ENCODE data around the gene ASB14.

Gene ASB14

DNA sequence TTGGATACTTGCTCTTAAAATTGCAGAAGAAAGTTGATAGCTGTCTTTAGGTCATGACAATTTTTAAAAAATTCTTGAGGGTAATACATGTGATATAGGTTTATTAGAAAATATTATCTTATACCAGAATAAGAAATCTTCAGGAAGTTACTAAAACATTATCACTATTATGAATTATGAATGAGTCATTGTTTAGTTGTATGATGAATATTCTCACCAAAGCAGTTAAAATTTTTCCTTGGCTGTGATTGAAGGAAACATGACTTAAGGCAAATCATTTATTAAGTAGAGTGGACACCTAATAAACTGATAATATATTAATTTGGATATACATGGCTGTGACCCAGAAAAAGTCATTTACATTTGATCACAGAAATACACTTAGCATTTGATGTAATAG lies 34.8 kb downstream of the ASB14 start:
- DNase-seq, result no peak

GRCh38 chr3:57256844-57257243 lies 35.6 kb downstream of the ASB14 start:
- DNase-seq, result no peak

DNA sequence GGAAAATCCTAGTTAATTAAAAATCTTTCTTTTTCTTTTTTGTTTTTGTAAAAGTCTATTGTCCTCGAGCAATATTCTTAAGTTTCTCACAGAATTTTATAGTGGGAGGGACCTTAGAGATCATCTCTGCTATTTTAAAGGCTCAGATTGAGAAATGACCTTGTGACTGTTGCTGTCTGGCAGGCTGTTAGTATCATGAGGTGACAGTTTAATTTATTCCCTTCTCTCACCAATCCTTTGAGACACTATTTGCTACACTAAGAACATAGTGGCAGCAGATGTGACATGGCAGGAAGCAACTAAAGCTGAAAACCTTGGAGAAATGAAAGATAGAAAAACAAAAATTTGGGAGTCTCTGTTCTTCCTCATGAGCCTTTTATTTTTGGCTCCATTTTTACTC lies 40.1 kb downstream of the ASB14 start:
- no peak for DNase-seq

GRCh38 chr3:57244946-57245345 lies 47.5 kb downstream of the ASB14 start:
- no peak for DNase-seq

DNA sequence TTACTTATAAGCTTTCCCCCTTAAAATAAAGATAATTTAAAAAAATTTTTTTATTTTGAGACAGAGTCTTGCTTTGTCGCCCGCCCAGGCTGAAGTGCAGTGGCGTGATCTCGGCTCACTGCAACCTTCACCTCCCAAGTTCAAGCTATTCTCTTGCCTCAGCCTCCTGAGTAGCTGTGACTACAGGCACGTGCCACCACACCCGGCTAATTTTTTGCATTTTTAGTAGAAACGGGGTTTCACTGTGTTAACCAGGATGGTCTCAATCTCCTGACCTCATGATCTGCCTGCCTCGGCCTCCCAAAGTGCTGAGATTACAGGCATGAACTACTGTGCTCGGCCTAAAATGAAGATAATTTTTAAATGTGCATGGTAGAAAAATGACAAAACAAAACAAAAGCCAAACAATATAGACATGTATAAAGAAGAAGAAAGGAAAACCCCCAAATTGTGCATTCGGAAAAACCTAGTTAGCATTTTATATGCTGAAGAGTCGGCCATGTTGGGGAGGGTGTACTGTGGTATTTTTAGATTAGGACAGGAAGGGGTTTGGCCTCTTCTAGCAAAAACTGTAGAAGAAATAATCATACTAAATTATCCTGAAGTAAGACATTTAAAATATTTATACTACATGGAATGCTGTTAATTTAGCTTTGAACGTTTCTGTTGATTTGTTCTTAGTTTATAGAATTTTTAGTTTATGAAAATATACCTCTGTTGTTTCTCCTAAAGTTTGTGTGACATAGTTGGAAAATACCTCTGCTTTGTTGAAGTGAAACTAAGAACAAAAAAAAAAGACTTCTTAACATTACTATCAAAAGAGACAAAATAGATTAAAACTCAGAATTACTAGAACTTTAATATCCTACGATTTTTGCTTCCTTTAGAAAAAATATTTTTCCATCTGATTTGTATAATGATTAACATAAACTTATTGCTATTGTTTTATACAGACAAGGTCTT lies 57.6 kb downstream of the ASB14 start:
- DNase-seq, result no peak

DNA sequence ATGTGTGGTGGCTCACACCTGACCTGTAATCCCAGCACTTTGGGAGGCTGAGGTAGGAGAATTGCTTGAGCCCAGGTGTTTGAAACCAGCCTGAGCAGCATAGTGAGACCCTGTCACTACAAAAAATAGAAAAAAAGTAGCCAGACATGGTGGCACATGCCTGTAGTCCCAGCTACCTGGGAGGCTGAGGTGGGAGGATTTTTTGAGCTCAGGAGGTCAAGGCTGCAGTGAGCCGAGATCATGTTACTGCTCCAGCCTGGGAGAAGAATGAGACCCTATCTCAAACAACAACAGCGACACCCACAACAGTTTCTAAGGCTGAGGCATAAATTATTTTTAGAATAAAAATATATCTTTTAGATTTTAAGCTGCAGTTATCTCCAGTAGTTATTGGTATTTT lies 58.7 kb downstream of the ASB14 start:
- no peak for DNase-seq

- no peak for DNase-seq
These were observed 62.5 kb downstream of the ASB14 start for GRCh38 chr3:57230006-57230405.

DNA sequence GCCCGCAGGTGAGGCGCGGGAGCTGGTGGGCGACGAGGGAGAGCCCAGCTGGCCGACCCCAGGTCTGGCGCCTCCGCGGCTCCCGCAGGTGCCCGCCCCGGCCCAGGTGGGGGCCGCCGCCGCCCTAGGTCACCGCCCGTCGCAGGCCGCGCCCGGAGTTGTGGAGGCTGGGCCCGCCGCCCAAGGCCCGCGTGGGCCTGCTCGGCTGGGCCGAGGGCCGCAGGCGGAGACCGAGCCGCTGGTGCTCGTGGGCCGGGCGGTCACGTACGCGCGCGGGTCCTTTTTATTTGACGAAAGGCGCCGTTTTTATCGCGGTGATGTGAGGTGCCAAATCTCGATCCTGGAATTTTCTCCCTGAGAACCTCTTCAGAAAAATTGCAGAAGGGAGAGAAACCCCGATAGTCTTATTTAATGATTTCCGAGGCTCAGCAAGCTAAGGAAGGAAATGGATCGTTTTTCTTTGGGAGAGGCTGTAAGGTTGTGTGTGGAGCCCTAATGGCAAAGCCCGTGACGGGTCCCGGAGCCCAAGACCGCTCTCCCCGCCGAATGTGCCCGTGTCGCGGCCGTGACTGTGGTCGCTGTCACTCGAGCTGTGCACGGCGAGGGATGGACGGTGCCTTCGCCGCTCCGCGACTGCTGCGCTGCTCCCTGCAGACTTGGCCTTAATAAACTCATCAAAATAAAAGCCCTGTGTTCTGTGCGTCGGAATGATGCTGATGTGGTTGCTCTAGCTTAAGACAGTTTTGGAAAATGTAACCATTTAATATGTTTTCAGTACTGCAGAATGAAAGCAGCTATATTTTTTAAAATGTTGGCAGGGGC lies 64.3 kb downstream of the ASB14 start:
- DNase-seq, result no peak

DNA sequence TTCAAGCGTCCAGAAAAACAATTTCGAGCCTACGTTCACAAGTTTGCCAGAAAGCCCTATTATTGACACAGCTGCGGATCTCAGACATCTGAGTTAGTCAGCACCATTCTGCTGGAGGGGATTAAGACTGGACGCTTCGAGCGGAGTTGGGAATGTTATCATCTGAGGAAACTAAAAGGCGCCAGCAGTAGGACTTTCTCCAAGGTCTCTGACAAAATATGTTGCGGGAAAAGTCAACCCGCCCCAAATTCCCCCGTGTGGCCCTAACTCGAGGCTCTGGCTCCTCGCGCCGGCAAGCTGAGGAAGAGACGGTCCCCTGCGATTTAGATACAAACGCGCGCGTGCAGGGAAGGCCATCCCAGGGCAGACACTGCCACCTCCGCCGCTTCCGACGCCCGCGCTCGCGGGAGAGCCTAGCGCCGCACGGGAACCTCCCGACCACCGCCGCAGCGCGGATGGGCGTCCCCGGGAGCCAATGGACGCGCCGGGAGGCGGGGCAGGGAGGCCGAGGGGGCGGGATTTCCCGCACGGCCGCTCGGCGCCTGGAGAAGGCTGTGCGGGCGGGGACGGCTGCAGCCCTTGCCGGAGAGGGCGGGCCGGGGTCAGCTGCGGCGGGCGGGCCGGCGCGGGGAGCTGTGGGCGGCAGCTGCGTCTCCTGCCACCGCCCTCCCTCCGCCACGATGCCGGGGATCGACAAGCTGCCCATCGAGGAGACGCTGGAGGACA lies 65.1 kb downstream of the ASB14 start, which contains the start of gene APPL1:
TSS of gene APPL1 (plus strand) at position 526 of the 726 bp plus-strand sequence. CDS start at position 681, 155 bp downstream.
- no peak for DNase-seq

DNA sequence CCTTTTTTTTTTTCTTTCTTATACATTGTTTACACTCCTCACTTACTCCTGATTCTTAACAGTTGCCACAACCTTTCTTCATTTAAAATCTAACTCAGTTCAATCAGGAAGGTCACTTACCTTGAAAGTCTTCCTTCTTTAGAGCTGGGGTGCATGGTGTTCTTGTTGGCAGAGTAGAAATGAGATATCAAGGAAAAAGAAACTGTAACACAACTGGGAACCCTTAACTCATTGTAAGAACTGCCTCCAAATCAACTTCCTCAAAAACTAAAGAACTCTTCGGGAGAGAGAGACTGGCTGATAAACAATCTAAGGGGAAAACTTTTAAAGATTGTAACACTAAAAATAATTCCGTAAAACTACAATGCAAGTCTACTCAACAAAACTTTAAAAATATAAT lies 66.3 kb downstream of the ASB14 start:
- no peak for DNase-seq

DNA sequence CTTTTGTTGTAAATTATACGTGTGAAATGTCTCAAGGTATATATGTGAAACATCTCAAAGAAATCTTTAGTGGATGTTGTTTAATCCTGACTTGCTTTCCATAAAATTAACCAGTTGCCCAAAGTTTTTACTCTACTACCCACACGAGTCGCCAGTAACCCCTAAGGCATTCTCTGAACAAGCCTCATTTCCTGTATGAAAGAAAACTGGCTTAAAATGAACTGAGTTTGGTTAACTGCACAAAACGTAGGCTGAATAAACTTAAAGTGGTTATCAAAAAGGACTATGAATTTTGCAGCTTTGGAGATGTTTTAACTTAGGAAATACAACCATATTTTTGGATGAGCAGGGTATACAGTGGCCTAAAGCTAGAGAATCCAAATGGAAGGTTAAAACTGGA lies 67.6 kb downstream of the ASB14 start:
- no peak for DNase-seq

GRCh38 chr3:57221883-57222282 lies 70.6 kb downstream of the ASB14 start:
- DNase-seq, result no peak
